Activated CD4-positive, alpha-beta T cell treated with anti-CD3 and anti-CD28 coated beads for 4 hours (primary cell): Measurements from ENCODE around the gene RELT.

Source experiments
- DNase-seq, 2 donors: peaks; one replicate each; pipeline ENCODE4 v3.0.0-alpha.2; 2020

Gene RELT, protein sequence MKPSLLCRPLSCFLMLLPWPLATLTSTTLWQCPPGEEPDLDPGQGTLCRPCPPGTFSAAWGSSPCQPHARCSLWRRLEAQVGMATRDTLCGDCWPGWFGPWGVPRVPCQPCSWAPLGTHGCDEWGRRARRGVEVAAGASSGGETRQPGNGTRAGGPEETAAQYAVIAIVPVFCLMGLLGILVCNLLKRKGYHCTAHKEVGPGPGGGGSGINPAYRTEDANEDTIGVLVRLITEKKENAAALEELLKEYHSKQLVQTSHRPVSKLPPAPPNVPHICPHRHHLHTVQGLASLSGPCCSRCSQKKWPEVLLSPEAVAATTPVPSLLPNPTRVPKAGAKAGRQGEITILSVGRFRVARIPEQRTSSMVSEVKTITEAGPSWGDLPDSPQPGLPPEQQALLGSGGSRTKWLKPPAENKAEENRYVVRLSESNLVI

DNA sequence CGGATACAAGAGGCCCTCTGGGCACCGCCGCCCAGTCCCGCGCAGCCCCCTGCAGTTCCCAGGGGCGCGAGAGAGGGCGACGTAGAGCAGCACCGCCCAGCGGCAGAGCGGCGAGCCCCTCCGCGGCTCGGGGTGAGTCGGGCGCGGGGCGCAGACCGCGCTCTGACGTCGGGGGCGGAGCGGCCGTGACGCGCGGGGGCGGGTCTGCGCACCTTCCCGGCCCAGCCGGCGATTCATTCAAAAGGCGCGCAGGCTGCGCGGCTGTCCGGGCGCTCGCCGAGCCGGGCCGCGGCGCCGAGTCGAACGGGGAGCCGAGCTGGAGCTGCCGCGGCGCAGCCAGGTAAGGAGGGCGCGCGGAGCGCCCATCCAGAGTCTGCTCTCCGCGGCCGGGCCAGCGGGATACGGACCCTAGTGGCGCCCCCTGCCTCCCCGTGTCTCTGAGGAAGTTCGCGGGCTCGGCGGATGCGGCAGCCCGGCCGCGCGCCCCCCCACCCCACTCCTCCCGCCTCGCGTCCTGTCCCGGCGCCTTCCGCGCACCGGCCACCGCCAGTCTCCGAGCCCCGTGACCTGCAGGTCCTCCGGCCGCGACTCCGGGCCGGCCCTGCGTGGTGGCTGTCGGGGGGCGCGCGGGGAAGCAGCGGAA, at the start of gene RELT:
Gene RELT (plus strand): TSS at position 240 of the 643 bp plus-strand sequence. CDS start 12,738 bp downstream, outside the sequence.
- peak; percentile 87 to 91 for DNase-seq

DNA sequence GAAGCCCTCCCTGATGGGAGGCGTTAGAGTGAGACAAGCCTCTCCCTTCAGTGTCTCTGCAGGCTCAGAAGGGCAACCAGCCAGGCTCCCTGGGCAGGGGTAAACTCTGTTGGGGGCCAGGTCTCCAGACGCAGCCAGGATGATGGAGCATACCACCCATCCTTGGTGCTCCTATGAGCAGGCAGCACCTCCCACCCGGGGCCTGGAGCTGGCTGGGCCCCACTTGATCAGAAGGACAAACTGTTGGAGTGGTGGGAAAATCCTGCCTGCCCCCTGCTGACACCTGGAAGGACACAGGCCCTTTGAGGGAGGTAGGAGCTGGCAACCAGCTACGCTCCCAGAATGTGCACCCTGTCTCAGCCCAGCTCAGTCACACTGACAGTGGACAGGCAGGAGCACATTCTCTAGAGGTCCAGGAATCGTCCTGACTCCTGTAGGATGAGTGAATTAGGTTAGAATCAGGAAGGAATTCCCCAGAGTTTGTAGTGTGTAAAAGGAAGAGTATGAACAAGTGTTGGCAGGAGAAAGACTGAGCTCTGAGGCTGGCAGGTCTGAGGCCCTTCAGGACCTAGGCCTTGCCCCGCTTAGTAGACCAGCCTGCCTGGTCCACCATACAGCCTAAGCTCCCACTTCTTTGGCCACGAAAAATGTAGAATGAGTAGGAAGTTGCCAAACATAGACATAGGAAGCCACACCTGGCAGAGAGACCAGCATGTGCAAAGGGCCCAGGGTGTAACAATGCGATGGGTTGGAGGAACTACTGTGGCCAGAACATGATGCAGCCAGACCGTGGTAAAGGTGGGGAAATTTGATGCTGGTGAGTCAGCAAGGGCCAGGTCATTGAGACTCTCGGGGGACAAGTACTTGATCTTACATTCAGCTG, 49.0 kb upstream of the RELT start:
- no peak for DNase-seq

- DNase-seq, result no peak
Measured at GRCh38 chr11:73327812-73328364, 48.3 kb upstream of the RELT start.

- DNase-seq, result no peak
Measured at GRCh38 chr11:73330569-73331093, 45.6 kb upstream of the RELT start.

GRCh38 chr11:73331138-73331916, 44.9 kb upstream of the RELT start:
- no peak for DNase-seq

DNA sequence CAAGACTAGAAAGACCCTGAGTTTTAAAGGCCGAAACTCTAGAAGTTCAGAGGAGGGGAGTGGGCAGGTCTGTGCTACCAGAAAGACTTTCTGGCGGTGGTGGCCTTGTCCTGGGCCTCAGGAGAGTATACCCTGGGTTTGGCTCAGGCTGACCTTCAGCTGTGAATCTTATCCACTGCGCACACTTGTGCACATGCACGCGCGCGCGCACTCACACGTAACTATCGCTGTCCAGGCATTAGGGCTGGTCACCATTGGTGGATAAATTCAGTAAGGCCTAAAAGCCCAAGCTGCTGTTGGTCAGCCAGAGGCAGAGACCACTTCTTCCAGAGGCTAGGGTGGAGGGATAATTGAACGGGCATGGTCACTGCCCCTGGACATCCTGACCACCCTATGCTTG, 43.0 kb upstream of the RELT start:
- no peak for DNase-seq

DNA sequence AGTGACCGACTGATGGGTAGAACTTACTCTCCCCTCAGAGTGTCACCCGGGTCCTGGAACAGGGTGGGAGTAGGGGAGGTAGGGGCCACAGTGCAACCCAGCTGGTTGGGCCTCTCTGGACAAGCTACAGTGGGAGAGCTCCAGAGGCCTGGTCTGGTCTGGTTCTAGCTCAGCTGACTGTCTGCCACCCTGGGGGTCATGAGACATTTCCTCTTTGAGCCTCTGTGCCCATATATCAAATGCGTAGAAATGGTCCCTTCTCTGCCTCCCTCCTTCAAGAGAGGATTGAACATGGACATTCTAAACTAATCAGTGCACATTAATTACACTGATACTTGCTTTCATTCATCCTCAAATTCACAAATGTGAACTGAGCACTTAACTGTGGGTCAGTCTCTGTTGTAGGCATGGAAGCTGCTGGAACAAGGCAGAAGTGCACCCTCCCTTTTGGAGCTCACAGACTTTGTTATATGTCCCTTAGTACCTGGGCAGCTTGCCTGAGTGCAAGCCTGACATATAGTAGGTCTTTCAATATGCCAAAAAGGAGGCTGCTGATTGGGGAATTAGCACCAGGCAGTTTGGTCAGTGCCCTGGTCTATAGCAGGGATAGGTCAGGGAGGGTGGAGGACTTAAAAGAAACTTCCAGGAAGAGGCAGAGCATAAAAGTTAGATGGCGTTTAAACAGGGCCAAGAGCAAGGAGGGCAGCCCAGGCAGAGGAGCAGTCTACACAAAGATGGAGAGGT, 42.4 kb upstream of the RELT start:
- DNase-seq, result no peak

DNA sequence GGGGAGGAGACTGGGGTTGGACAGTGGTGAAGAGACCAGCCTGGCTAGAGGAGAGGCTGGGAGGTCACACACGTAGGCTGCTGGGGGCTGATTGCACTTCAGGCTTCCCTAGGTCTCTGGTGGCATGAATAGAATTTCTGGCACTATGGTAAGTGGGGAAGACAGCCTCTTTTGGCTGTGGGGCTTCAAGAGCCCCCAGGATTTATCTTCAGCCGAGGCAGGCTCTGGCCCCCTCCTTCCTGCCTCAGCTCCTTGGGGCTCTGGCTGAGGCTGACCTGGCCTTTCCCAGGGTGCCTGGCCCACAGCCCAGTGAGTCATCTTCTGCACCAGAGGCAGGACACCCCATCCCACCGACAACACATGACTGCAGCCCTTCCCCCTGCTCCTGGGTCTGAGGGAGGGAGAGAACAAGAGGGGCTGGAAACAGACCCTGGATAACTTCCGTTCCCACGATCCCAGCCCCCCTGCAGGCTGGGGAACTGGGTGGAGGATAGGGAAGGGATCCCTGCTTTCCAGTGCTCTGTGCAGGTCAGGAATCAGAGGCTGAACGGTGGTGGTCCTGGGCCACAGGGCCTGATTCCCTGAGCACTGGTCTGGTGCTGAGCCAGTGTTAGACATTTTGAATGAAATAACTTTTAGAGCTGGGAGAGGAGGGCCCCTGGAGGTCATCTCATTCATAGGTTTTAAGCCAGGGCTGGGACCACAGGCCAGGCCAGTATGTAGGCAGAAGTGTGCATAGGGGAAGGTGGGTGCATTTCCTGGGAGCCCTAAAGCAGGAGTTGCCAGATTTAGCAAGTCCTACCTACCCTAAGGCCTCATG, 41.6 kb upstream of the RELT start:
- no peak for DNase-seq

DNA sequence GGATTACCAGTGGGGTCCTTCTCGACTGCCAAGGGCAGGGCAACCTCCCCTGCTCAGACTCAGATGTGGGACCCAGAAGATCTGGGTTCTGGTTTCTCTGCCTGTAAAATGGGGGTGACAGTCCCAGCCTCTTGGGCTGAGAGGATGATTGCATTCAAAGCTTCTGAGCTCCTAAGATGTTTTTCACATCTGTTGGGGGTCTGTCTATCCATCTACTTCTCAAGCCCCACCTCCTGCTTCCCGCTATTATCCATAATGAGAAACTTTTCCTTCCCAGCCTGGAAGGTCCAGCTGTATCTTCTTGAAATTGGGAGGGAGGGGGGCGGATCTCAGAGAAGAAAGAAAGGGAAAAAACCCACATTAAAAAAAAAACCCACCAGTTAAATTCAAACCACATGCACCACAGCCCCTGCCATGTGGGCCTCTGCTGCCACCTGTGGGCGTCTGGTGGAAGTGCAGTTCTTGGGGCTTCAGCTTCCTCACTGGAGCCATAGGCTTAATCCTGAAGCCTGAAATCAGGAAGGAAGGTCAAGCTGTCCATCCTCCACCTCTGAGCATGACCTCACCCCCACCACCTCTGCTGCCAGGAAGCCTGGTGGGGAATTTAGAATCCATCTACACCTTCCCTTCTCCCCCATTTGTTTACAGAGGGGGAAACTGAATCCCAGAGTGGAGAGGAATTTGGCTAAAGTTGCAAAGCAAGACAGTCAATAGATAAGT, 40.8 kb upstream of the RELT start:
- peak; percentile 62 to 81 for DNase-seq

DNA sequence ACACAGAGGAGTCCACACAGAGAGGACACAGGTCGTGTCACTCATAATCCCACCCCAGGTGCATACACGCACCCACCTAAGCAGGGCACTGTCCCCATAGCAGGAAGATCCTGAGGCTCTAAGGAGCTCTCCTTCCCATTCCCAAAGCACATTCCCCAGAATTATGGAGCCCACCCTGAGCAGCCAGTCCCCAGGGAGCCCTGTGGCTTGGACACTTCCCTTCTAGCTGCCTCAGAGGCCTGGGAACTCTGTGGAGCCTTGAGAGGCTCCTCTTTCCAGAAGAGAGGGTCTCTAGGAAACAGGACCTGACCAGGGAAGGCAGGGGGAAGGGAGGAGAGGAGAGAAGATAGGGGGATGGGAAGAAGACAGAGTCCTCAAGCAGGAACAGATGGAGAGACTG, 38.4 kb upstream of the RELT start:
- no peak for DNase-seq

DNA sequence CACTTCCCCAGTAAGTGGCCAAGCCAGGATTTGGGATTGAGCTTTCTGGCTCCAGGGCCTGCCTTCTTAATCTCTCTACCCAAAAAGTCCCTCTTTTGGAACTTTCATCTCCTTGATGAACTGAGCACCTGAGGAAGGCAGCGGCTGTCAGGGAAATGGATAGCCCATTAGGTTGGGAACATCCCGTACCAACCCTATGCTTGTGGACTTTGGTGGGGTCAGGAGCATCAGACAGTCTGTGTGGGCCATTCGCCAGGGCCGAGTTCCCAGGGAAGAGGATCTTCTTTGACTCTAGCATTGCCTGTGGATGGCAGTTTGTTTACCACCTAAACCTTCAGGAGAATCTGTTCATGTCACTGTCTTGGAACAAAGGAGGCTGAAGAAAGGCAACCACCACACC, 37.9 kb upstream of the RELT start:
- no peak for DNase-seq

DNA sequence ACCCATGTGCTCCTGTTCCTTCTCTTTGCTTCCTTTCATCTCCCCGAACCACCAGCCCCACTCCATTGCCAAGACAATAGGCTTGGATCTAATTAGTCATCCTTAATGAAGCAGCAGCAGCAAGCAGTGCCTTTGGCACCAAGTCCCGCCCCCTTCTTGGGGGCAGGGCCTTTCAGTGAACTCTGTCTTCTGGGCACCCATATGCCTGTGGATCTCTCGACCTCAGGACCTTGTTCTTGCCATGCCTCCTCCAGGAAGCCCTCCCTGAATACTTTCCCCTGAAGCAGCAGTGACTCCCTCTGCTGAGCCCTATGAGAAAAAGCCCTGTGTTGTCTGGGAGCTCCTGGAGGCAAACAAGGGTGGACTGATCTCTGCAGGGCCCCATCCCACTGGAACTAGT, 36.0 kb upstream of the RELT start:
- DNase-seq, result no peak

DNA sequence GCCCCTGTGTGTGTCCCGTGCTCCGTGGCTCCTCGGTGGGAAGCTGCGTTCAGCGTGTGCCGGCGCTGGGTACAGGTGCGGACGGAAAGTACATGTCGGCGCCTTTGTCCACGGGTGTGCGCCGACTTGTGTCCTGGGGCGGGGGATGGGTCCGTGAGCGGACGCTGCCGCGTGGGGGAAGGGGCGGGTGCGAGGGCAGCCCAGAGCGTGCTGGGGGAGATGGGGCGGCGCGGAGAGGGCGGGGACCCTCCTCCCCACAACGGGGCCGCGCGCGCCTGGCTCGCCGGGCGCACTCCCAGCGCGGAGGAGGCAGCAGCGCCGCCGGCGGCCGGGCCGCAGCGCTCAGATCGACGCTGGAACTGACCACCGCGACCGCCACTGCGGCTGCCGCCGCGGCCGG, 33.6 kb upstream of the RELT start:
- no peak for DNase-seq

DNA sequence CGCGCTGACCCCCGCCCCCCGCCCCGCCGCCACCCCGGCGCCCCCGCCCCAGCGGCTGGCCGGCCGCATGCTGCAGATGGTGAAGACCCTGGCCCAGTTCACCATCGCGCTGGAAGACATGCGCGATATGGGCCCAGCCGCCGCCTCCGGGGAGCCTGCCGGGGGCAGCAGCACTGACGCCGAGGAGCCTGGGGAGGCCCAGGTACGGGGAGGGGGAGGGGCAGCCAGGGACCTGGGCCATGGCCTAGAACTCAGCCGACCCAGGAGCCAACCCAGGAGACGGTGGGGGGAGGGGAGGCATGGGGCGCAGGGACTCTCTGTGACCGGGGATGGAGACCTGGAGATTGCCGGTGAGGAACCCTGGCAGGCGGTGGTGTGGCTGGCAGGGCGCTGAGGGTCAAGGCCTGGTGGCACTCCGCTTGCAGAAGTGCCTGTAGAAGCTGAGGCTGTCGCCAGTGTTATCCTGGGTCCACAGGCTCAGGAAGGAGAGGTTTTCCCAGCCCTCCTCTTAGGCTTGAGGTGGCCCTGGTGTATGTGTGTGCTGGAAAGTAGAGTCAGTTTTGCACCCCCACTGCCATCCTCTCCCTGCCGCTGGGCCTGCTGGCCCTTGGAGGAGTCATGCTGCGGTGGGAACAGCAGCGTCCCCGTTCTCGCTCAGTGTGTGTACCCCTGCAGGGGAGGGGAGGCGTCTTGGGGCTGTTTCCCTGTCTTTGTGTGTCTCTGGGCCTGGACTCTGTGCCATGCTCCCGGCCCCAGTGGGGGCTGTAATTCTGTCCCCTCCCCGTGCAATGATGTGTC, 32.9 kb upstream of the RELT start:
- no peak for DNase-seq

GRCh38 chr11:73344191-73344607, 32.0 kb upstream of the RELT start:
- DNase-seq, result no peak

GRCh38 chr11:73345481-73346160, 30.6 kb upstream of the RELT start:
- DNase-seq, result no peak

GRCh38 chr11:73346186-73346935, 29.8 kb upstream of the RELT start:
- no peak for DNase-seq
